Dermis microvascular lymphatic vessel endothelial cell (primary cell): ENCODE measurements around the gene TMEM47. TPM values are rescaled to one million over a fixed set of nuclear protein-coding genes. Genes with fewer than 3 reads are reported as not detected.
A peak's percentile ranks its signal among the peaks of the same experiment; 100 is the strongest.

ENCODE experiments used
- DNase-seq, 2 donors: peaks; one replicate each; pipeline versions ENCODE4 v3.0.0 to v3.0.0-alpha.2; 2010; ENCODE audit warnings: low read depth in 2 of 2
- total RNA-seq: library from RNA; depleted of rRNA; stranded (reverse); fragments of >200 nt; gene quantifications from 2 replicates; pipeline ENCODE4 v1.2.1, GENCODE V29; 2014

TMEM47 gene
- 5.4 and 9.1 TPM in 2 replicates for total RNA-seq

DNA sequence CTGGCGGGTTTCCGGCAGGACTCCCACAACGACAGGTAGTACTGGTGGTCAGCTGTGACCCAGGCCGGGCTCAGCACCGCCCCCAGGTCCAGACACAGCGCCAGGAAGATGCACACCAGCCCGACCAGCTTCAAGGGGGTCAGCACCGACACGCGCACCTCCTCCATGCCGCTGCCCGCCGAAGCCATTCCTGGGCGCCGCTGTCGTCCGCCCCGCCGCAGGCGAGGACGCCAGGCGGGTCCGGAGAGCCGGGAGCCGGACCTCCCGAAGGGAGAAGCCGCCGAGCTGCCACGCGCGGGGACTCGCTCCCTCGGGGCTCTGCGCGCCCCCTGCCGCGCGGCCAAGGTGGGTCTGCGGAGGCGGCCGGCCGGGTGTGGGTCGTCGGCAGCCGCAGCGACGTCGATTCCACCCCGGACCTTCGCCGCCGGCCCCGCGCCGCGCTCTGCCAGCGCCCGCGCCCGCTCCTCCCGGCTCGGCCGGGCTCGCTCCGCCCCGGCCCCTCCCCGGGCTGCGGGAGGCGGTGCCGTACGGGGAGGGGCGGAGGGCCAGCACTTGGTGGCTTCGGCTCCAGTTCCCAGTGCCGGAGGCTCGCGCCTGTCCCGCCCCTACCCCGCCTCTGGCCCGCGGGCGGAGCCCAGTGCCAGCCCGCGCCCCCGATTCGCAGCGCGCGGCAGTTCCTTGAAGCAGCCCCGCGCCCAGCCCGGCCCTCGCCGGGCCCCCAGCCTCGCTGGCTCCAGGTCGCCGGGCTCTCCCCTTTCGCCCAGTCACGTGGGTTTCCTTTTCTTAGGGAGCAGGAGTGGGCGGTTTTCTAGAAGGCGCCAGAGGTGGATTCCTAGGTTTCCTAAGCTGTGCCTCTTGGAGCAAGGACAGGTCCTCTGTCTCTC lies at the start of gene TMEM47:
Gene TMEM47 (minus strand): TSS at position 444 of the 884 bp plus-strand sequence. CDS start 256 bp downstream, at position 188.
- DNase-seq: peak; percentile 29 to 74

DNA sequence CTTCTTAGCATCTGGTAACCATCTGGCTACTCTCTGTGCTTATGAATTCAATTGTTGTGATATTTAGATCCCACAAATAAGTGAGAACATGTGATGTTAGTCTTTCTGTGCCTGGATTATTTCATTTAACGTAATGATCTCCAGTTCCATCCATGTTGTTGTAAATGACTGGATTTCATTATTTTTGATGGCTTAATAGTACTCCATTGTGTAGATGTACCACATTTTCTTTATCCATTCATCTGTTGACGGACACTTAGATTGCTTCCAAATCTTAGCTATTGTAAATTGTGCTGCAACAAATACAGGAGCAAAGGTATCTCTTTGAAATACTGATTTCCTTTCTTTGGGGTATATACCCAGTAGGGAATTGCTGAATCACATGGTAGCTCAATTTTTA lies 30.0 kb upstream of the TMEM47 start:
- DNase-seq: no peak

DNA sequence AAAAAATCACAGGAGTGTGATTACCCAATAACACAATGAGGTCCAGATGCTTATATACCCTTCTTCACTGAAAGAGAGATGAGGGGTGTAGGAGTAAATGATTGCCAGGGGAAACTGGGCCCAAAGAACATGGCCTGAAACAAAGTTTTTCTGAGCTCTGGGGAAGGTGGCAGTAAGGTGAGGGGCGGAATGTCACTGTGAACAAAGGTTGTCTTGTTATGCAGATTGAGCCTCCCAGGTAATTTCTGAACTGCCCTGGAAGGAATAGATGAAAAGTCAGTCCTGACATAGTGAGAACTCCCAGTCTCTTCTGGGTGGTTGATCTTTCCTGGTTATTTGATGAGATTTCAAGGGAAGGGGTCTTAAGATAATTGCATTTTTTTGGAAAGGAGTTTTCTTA lies 2.5 kb upstream of the TMEM47 start:
- no peak for DNase-seq

DNA sequence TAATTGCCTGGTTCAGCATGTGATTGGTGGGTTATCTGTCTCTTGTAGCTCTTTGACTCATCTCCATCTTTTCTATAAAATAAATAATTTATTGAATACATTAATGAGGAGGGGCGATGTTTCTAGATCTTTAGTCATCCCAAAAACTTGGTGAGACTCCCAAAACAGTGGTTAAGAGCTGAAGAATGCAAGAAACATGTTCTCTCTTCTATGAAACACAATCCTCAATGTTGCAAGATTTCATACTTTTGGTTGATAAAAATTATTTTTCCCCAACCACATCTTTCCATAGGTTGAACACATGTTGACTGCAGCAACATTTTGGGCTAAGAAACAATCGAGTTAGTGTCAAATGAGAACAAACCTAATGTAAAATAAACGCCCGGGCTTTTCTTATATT lies 1.2 kb upstream of the TMEM47 start:
- DNase-seq: no peak

GRCh38 chrX:34657726-34658070 lies 613 bp upstream of the TMEM47 start:
- no peak for DNase-seq

DNA sequence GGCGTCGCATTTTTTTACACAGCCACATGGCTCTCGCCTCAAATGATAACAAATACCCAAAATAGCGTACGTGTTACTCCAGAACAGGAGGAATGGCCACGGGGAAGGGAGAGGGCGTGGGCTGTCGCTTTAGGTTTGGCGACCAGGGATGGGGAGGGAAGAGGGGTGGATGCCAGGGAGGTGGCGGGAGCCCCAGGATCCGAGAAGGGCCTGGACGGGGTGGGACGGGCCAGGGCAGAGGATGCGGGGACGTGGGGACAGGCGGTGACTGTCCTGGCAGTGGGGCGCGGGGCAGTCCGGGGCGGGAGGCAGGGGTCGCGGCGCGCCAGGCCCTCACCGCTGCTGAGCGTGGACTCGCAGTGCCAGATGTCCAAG lies 631 bp downstream of the TMEM47 start:
- no peak for DNase-seq

- no peak for DNase-seq
Measured at GRCh38 chrX:34655501-34656455, 1.3 kb downstream of the TMEM47 start.

GRCh38 chrX:34654696-34655490 lies 2.2 kb downstream of the TMEM47 start:
- peak in 1 of 2 donors; percentile 1 for DNase-seq

DNA sequence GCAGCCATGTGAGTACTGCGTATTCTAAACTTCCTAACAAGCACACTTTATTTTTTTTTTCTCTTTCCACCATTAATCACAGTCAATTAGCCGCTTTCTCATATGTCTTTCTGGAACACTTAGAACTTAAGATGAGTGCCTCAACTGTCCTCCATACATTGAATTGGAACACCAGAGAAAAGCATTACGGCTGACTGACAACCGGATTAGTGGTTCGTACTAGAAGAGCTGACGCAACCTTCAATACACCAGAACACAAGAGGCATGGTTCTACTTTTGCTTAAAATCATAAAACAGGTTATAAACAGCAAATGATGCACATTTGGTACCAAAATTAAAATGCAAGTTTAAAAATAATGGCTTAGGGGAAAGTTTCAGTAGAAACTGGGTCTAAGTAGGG lies 3.3 kb downstream of the TMEM47 start:
- DNase-seq: no peak

- no peak for DNase-seq
Measured at GRCh38 chrX:34642849-34643248, 14.2 kb downstream of the TMEM47 start.

- DNase-seq: peak; percentile 23 to 47
Measured at GRCh38 chrX:34638116-34638515, 19.0 kb downstream of the TMEM47 start.

DNA sequence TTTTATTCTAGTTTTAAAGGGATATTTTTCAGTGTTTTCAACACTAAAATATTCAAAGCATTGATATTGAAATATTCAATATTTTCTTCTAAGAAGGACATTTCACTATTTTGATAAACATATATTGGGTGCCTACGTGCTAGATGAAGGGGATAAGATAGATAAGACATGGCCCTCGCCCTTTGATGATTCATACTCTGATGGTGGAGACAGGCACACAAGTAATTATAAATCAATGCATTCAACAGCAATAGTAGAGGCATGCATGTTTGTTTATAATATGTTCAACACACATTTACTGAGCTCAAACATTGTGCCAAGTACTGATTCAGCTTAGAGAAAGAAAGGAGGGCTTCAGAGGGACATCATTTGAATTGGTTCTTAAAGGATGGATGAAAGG lies 22.7 kb downstream of the TMEM47 start:
- no peak for DNase-seq

- no peak for DNase-seq
Measured at GRCh38 chrX:34632384-34632783, 24.7 kb downstream of the TMEM47 start.

DNA sequence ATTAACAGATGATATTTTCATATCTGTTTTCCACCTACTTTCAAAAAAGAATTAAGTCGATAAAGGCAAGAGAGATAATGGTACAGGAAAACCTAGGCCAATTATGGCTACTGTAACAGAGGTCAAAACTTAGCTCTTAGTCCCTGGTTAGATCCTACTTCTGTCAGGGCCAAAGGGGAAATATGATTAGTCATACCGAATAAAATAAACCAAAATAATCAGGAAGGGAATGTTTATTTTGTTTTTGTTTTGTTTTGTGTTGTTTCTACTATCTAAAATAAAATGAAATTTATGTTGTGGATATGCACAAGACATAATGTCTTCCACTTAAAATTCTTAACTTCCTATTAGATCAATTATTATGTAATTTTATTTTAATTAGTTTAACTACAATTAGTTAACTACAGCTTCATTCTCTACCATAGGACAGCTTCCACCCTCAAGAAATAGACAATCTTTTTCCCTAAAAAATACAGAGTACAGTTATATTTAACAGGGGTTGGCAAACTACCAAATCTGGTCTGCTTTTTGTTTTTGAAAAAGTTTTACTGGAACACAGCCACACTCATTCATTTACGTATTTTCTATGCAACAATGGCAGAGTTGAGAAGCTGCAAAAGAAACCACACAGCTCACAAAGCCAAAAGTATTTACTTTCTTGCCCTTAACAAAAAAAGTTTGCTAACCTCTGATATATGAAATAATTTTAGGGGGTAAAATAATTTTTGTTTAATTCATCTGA lies 25.4 kb downstream of the TMEM47 start:
- peak; percentile 35 to 51 for DNase-seq

GRCh38 chrX:34629572-34629971 lies 27.5 kb downstream of the TMEM47 start:
- no peak for DNase-seq

DNA sequence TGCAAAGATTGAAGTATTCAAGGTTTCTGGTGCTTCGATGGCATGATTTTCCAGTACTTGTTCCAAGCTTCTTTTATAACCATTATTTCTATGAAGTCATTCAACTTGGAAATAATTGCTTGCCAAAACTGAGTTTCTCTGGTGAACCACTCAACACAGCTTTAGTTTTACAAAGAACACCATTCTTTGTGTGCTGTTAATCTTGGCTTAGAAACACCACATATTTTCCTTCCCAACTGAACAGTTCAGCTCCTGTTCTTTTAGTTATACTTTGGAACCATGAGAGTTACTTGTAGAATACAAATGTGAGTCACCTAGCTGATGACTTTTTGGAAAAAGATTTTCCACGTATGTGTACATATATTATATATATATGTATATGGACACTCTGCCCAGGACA lies 32.7 kb downstream of the TMEM47 start:
- DNase-seq: no peak

GRCh38 chrX:34619920-34620319 lies 37.2 kb downstream of the TMEM47 start:
- peak in 1 of 2 donors; percentile 21 for DNase-seq

DNA sequence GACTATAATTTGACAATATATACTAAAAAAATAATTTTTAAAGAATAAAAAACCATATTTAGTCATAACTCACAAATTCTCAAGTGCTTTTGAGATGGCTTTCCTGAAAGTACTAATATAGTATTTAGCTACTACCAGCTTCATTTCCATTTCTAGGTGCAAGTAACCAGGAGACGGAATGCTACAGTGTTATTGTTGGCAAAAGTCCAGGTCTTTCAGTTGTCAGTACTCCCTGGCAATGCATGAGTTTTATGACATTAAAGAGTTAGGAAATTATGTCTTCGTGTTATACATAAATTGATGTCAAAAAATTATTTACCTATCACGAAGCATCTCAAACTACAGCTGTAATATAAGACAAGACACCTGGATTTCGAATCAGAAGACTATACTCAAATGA lies 45.0 kb downstream of the TMEM47 start:
- peak; percentile 31 to 79 for DNase-seq

GRCh38 chrX:34598362-34598761 lies 58.7 kb downstream of the TMEM47 start:
- DNase-seq: no peak

GRCh38 chrX:34586936-34587335 lies 70.1 kb downstream of the TMEM47 start:
- DNase-seq: peak; percentile 44 to 67
